T-cell (primary cell): ENCODE results near the gene AMIGO3. TPM values are rescaled to one million over a fixed set of nuclear protein-coding genes. Genes with fewer than 3 reads are reported as not detected.

ENCODE experiments used
- ATAC-seq, 4 experiments: fragments of 200-7000 bp in 3 of 4; fragments of 150-1000 bp in 1 of 4; cut with Tn5 transposase; replicated peaks in 1 of 4; 1 replicate in 3 of 4; 2 replicates in 1 of 4; pipeline ENCODE4 v1.10.0; 2021; ENCODE audit warnings: moderate library complexity in 3 of 4, mild to moderate bottlenecking in 2 of 4, moderate number of reproducible peaks in 1 of 4
- CTCF ChIA-PET, 2 donors: fragments of 300-600 bp; sonication (Branson Sonifier 250); formaldehyde crosslinking; loops; one replicate each; lab custom pipeline; 2022; ENCODE audit warnings: antibody characterized with exemption in 2 of 2; lab: Charles Lee
- POLR2A ChIA-PET, 2 donors: fragments of 300-600 bp; sonication (Branson Sonifier 250); formaldehyde crosslinking; loops; one replicate each; lab custom pipeline; 2022; ENCODE audit warnings: antibody characterized with exemption in 2 of 2; lab: Charles Lee
- DNase-seq, 35 experiments: peaks; one replicate each; pipeline versions ENCODE4 v3.0.0 to v3.0.0-alpha.2; 2013 to 2023
- H3K27ac ChIP-seq: one replicate; pipeline ENCODE4 v1.5.1; 2013; ENCODE audit warnings: low read length
- H3K27me3 ChIP-seq, 2 experiments: replicated peaks in 1 of 2; 1 replicate in 1 of 2; 2 replicates in 1 of 2; pipeline versions ENCODE4 v1.6.1 to v1.7.0; 2013; ENCODE audit warnings: low read length in 1 of 2, mixed read lengths in 1 of 2; ENCODE audit not compliant: control insufficient read depth in 2 of 2, insufficient read depth in 2 of 2; ENCODE audit errors: extremely low read depth in 1 of 2
- H3K36me3 ChIP-seq, 2 donors: 1 replicate in 1 of 2; 2 replicates in 1 of 2; pipeline versions ENCODE4 v1.6.1 to v1.7.0; 2013; ENCODE audit warnings: low read length in 1 of 2; ENCODE audit not compliant: control insufficient read depth in 2 of 2, insufficient read depth in 1 of 2; ENCODE audit errors: extremely low read depth in 1 of 2
- H3K4me1 ChIP-seq, 2 experiments: 1 replicate in 1 of 2; 2 replicates in 1 of 2; pipeline versions ENCODE4 v1.6.1 to v1.7.0; 2013; ENCODE audit warnings: low read length in 2 of 2, mixed read lengths in 1 of 2; ENCODE audit not compliant: insufficient read depth in 2 of 2, control insufficient read depth in 1 of 2; ENCODE audit errors: extremely low read depth in 1 of 2
- H3K4me3 ChIP-seq, 2 donors: 1 replicate in 1 of 2; 2 replicates in 1 of 2; pipeline versions ENCODE4 v1.5.1 to v1.7.0; 2013; ENCODE audit warnings: mild to moderate bottlenecking in 2 of 2, low read length in 1 of 2, moderate library complexity in 1 of 2; ENCODE audit not compliant: control insufficient read depth in 1 of 2; ENCODE audit errors: extremely low read depth in 1 of 2
- H3K9me3 ChIP-seq: 2 replicates; pipeline ENCODE4 v1.7.0; 2013
- H3K27ac Mint-ChIP-seq, 2 donors: one replicate each; pipeline ENCODE4 v1.8.0; 2020 to 2021; ENCODE audit warnings: mild to moderate bottlenecking in 2 of 2, mixed read lengths in 2 of 2
- H3K27me3 Mint-ChIP-seq, 2 donors: one replicate each; pipeline ENCODE4 v1.8.0; 2021 to 2022; ENCODE audit warnings: mixed read lengths in 2 of 2
- H3K36me3 Mint-ChIP-seq: one replicate; pipeline ENCODE4 v1.8.0; 2021; ENCODE audit warnings: mixed read lengths
- H3K4me1 Mint-ChIP-seq, 3 donors: one replicate each; pipeline ENCODE4 v1.8.0; 2020 to 2022; ENCODE audit warnings: mixed read lengths in 3 of 3, mild to moderate bottlenecking in 1 of 3
- H3K4me3 Mint-ChIP-seq, 3 donors: one replicate each; pipeline ENCODE4 v1.8.0; 2020 to 2022; ENCODE audit warnings: mild to moderate bottlenecking in 3 of 3, mixed read lengths in 3 of 3, moderate library complexity in 3 of 3
- H3K9me3 Mint-ChIP-seq, 3 donors: one replicate each; pipeline ENCODE4 v1.8.0; 2020 to 2022; ENCODE audit warnings: mixed read lengths in 3 of 3
- WGBS: methylation state at CpG from one replicate; pipeline ENCODE4 v1.1.5; 2013; ENCODE audit warnings: missing lambda C conversion rate; ENCODE audit not compliant: insufficient coverage; 5-methylcytosine and 5-hydroxymethylcytosine counted together
- total RNA-seq, 35 experiments: library from RNA in 6 of 35; stranded (reverse) in 6 of 35; fragments of 120-200 nt in 1 of 35; gene quantifications; one replicate each; pipeline versions ENCODE4 v1.2.1 to v1.2.4 and lab custom pipeline; 2013 to 2026

The AMIGO3 gene, protein sequence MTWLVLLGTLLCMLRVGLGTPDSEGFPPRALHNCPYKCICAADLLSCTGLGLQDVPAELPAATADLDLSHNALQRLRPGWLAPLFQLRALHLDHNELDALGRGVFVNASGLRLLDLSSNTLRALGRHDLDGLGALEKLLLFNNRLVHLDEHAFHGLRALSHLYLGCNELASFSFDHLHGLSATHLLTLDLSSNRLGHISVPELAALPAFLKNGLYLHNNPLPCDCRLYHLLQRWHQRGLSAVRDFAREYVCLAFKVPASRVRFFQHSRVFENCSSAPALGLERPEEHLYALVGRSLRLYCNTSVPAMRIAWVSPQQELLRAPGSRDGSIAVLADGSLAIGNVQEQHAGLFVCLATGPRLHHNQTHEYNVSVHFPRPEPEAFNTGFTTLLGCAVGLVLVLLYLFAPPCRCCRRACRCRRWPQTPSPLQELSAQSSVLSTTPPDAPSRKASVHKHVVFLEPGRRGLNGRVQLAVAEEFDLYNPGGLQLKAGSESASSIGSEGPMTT
- 1 to 10 TPM in 1 of 5 donors, under 1 TPM in 2, not detected in 2; 0.20 to 1.4 (median 0.26) TPM for total RNA-seq
- total RNA-seq (2013), result 1.0 TPM
- total RNA-seq (lab: John Stamatoyannopoulos, UW), result 0 to 0.12 (median 0) reads per million in 29 experiments

GRCh38 chr3:49719214-49719884, at the start of gene AMIGO3:
AMIGO3 (minus strand) TSS chr3:49719684; CDS start chr3:49719465, 219 bp downstream.
- Mint-ChIP-seq H3K27me3 (no peaks in the 10 kb centered on the region), H3K4me3 (peak within 1 kb of the TSS; percentile 86 to 92 (median 88)), H3K9me3 (no peaks in the 10 kb centered on the region), H3K27ac (peak within 1 kb of the TSS; percentile 82 to 93), H3K36me3 (peaks cover 4% of the 10 kb centered on the region), H3K4me1 (peaks cover 32 to 41% (median 40%) of the 10 kb centered on the region in 3 donors)
- DNase-seq (peak; percentile 77 to 94 (median 87)), ATAC-seq (peak; percentile 73 to 75 (median 74))
- H3K4me1 ChIP-seq, result peaks cover 3 to 43% of the 10 kb centered on the region in 2 experiments
- CTCF ChIA-PET, result interaction anchor here in 1 of 2 donors (0.5 to 0.7 kb wide), 2 partner anchors 211 to 1952 kb away, joined by 4 to 6 read pairs; no protein-coding TSS in a partner anchor
- no peaks in the 10 kb centered on the region for H3K9me3 ChIP-seq
- no peaks in the 10 kb centered on the region for H3K27me3 ChIP-seq
- under 1% methylated on average over 50 of the region's 50 CpGs for WGBS
- H3K4me3 ChIP-seq, result peak within 1 kb of the TSS; percentile 80 to 81
- peaks cover 5 to 22% of the 10 kb centered on the region in 2 donors for H3K36me3 ChIP-seq
- POLR2A ChIA-PET, result no interaction called here
- peak within 1 kb of the TSS; percentile 62 for H3K27ac ChIP-seq

DNA sequence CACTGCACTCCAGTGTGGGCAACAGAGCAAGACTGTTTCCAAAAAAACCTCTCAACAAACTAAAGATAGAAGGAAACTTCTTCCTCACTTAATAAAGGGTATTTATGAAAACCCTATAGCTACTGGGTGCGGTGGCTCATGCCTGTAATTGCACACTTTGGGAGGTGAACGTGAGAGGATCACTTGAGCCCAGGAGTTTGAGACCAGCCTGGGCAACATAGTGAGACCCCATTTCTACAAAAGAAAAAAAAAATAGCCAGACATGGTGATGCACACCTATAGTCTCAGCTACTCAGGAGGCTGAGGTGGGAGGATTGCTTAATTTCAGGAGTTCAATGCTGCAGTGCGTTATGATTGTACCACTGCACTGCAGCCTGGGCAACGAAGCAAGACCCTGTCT, 44.5 kb upstream of the AMIGO3 start:
- no peak overlapping the region for H3K4me3 Mint-ChIP-seq
- H3K36me3 ChIP-seq, result peaks cover 2 to 7% of the 10 kb centered on the region in 2 donors
- no peaks in the 10 kb centered on the region for H3K9me3 Mint-ChIP-seq
- no CpG with 5 or more reads among the region's 4 CpGs for WGBS
- H3K27ac Mint-ChIP-seq, result no peak overlapping the region
- peaks cover 14% of the 10 kb centered on the region for H3K36me3 Mint-ChIP-seq
- ChIA-PET CTCF (no interaction called here), POLR2A (no interaction called here)
- peaks cover 19 to 24% (median 19%) of the 10 kb centered on the region in 3 donors for H3K4me1 Mint-ChIP-seq
- H3K27me3 ChIP-seq, result no peaks in the 10 kb centered on the region
- no peaks in the 10 kb centered on the region for H3K9me3 ChIP-seq
- ATAC-seq (no peak), DNase-seq (no peak)
- H3K27ac ChIP-seq, result no peak overlapping the region
- H3K27me3 Mint-ChIP-seq, result no peaks in the 10 kb centered on the region
- H3K4me3 ChIP-seq, result no peak overlapping the region
- H3K4me1 ChIP-seq, result no peaks in the 10 kb centered on the region

- Histone ChIP-seq H3K4me1 (no peaks in the 10 kb centered on the region), H3K27me3 (no peaks in the 10 kb centered on the region), H3K4me3 (no peak overlapping the region), H3K36me3 (peaks cover 4 to 7% of the 10 kb centered on the region in 2 donors), H3K27ac (no peak overlapping the region), H3K9me3 (no peaks in the 10 kb centered on the region)
- Mint-ChIP-seq H3K27me3 (no peaks in the 10 kb centered on the region), H3K27ac (no peak overlapping the region), H3K9me3 (no peaks in the 10 kb centered on the region), H3K36me3 (peaks cover 14% of the 10 kb centered on the region), H3K4me1 (peaks cover 22 to 32% (median 26%) of the 10 kb centered on the region in 3 donors), H3K4me3 (no peak overlapping the region)
- ChIA-PET POLR2A (no interaction called here), CTCF (no interaction called here)
- no peak for DNase-seq
- no CpG with 5 or more reads among the region's 3 CpGs for WGBS
- no peak for ATAC-seq
These were observed 42.2 kb upstream of the AMIGO3 start for GRCh38 chr3:49761661-49762060.

DNA sequence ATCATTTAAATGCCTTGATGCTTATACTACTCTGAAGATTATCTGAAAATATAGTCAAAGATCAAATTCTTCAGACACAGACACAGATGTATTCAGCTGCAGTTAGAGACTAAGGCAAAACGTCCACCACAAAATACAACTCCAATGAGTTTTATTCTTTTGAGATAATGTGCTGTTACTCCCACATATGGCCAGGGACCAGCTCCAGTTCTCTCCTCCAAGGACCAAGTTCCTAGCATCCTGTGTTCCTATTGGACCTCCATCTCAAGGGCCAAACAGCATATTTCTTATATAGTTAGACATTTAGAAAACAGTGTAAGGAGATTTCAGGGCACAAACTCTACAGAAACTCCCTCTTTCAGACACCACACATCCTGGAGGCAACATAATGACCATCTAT, 39.7 kb upstream of the AMIGO3 start:
- ChIA-PET POLR2A (no interaction called here), CTCF (interaction anchor here in 1 of 2 donors (0.6 kb wide), 1 partner anchor 714 kb away, joined by 3 read pairs; no protein-coding TSS in a partner anchor)
- ATAC-seq (no peak), DNase-seq (no peak)
- Histone ChIP-seq H3K27ac (no peak overlapping the region), H3K27me3 (no peaks in the 10 kb centered on the region), H3K9me3 (no peaks in the 10 kb centered on the region), H3K4me3 (no peak overlapping the region), H3K36me3 (peaks cover 0 to 2% of the 10 kb centered on the region in 2 donors), H3K4me1 (no peaks in the 10 kb centered on the region)
- Mint-ChIP-seq H3K27me3 (no peaks in the 10 kb centered on the region), H3K4me3 (no peak overlapping the region), H3K4me1 (peaks cover 35 to 37% (median 37%) of the 10 kb centered on the region in 3 donors), H3K36me3 (peaks cover 6% of the 10 kb centered on the region), H3K27ac (no peak overlapping the region), H3K9me3 (no peaks in the 10 kb centered on the region)
- no CpG with 5 or more reads among the region's 1 CpG for WGBS

DNA sequence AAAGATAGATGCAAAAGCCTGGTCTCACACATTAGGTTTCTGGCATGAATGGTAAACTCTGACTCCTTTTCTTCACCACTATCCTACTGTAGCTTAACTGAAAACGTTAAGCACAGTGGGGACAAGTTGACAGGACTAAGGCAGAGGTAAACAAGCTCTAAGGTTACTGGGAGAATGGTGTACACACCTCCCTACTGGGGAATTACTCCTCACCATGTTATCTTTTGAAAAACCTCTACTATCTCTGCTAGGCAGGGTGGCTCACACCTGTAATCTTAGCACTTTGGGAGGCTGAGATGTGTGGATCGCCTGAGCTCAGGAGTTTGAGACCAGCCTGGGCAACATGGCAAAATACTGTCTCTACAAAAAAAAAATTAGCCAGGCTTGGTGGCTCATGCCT, 37.7 kb upstream of the AMIGO3 start:
- no peak overlapping the region for H3K4me3 ChIP-seq
- no peaks in the 10 kb centered on the region for H3K9me3 ChIP-seq
- no peak overlapping the region for H3K27ac ChIP-seq
- Mint-ChIP-seq H3K9me3 (no peaks in the 10 kb centered on the region), H3K27ac (no peak overlapping the region), H3K4me3 (no peak overlapping the region), H3K36me3 (peaks cover 7% of the 10 kb centered on the region), H3K4me1 (peaks cover 43 to 52% (median 47%) of the 10 kb centered on the region in 3 donors), H3K27me3 (no peaks in the 10 kb centered on the region)
- H3K27me3 ChIP-seq, result no peaks in the 10 kb centered on the region
- WGBS, result 100% methylated on average over 1 of the region's 2 CpGs
- peaks cover 0 to 2% of the 10 kb centered on the region in 2 donors for H3K36me3 ChIP-seq
- DNase-seq (no peak), ATAC-seq (no peak)
- CTCF ChIA-PET, result interaction anchor here in 1 of 2 donors (1.3 to 1.7 kb wide), 2 partner anchors 8 to 82 kb away, joined by 3 to 4 read pairs; no protein-coding TSS in a partner anchor
- POLR2A ChIA-PET, result no interaction called here
- no peaks in the 10 kb centered on the region for H3K4me1 ChIP-seq

DNA sequence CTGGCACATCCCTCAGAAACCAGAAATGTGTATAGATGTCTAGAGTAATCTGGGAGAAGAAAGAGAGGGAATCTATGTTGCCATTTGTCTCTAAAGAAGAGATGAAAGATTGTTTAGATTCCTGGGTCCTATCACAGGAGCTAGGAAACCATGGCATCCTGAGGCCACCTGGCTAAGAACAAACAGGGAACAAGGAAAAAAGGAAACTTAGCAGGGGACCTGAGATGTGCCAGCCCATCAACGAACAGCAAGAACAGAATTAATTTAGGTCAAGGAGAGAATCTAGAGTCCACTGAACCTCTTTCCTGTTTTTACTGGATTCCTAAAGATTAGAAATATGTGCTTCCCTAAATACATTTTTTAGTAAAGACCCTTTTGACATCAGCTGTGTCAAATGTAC, 36.6 kb upstream of the AMIGO3 start:
- Histone ChIP-seq H3K27ac (no peak overlapping the region), H3K4me1 (no peaks in the 10 kb centered on the region), H3K9me3 (no peaks in the 10 kb centered on the region), H3K4me3 (no peak overlapping the region), H3K36me3 (peaks cover 0 to 2% of the 10 kb centered on the region in 2 donors), H3K27me3 (no peaks in the 10 kb centered on the region)
- ChIA-PET POLR2A (no interaction called here), CTCF (no interaction called here)
- Mint-ChIP-seq H3K27me3 (no peaks in the 10 kb centered on the region), H3K4me3 (no peak overlapping the region), H3K4me1 (peaks cover 43 to 52% (median 47%) of the 10 kb centered on the region in 3 donors), H3K36me3 (peaks cover 7% of the 10 kb centered on the region), H3K9me3 (no peaks in the 10 kb centered on the region), H3K27ac (no peak overlapping the region)
- ATAC-seq, result no peak
- WGBS, result no CpG with 5 or more reads among the region's 1 CpG
- DNase-seq, result no peak
